Daoy (cell line): ENCODE results near the gene NOLC1. TPM values are rescaled to one million over a fixed set of nuclear protein-coding genes. Genes with fewer than 3 reads are reported as not detected.

Experiments
- DNase-seq: peaks from one replicate; pipeline ENCODE4 v3.0.0-alpha.2; 2015; ENCODE audit warnings: low read depth
- total RNA-seq: library from RNA; depleted of rRNA; stranded (reverse); fragments of >200 nt; shearing (Covaris generic); gene quantifications from 2 replicates; pipeline ENCODE4 v1.2.3, GENCODE V29; 2014

NOLC1 gene
- total RNA-seq, 1 experiment from 2014 or later = 70.1 TPM

- no peak for DNase-seq
Observed at GRCh38 chr10:102121739-102122372, 30.3 kb upstream of the NOLC1 start.

- DNase-seq = no peak
Observed at GRCh38 chr10:102122450-102122849, 29.7 kb upstream of the NOLC1 start.

- no peak for DNase-seq
Observed at GRCh38 chr10:102123223-102123622, 29.0 kb upstream of the NOLC1 start.

GRCh38 chr10:102131286-102132170, 20.7 kb upstream of the NOLC1 start:
- DNase-seq = peak; percentile 60

- DNase-seq = no peak
Observed at GRCh38 chr10:102132193-102132562, 20.0 kb upstream of the NOLC1 start.

- peak; percentile 98 for DNase-seq
Observed at GRCh38 chr10:102132563-102133372, 19.4 kb upstream of the NOLC1 start, which contains the start of gene PPRC1. PPRC1 (plus strand) TSS chr10:102133040; CDS start chr10:102133069, 29 bp downstream.

GRCh38 chr10:102133373-102134195, 18.6 kb upstream of the NOLC1 start:
- DNase-seq = peak; percentile 79

- no peak for DNase-seq
Observed at GRCh38 chr10:102134416-102134815, 17.8 kb upstream of the NOLC1 start.

GRCh38 chr10:102135956-102136526, 16.1 kb upstream of the NOLC1 start:
- no peak for DNase-seq

- DNase-seq = no peak
Observed at GRCh38 chr10:102139281-102140110, 12.7 kb upstream of the NOLC1 start.

GRCh38 chr10:102140218-102140617, 12.0 kb upstream of the NOLC1 start:
- no peak for DNase-seq

GRCh38 chr10:102140913-102141540, 11.2 kb upstream of the NOLC1 start:
- no peak for DNase-seq

- no peak for DNase-seq
Observed at GRCh38 chr10:102141583-102142107, 10.5 kb upstream of the NOLC1 start.

GRCh38 chr10:102146971-102147428, 5.2 kb upstream of the NOLC1 start:
- no peak for DNase-seq

- no peak for DNase-seq
Observed at GRCh38 chr10:102147561-102147960, 4.6 kb upstream of the NOLC1 start.

- no peak for DNase-seq
Observed at GRCh38 chr10:102148275-102148674, 3.9 kb upstream of the NOLC1 start.

GRCh38 chr10:102150970-102151773, 1.0 kb upstream of the NOLC1 start:
- DNase-seq = peak; percentile 53

GRCh38 chr10:102152545-102152890, 329 bp downstream of the NOLC1 start:
- DNase-seq = peak; percentile 31
